Measurements from ENCODE around the gene LIPC.

- TF ChIP-seq, protein P1, sequence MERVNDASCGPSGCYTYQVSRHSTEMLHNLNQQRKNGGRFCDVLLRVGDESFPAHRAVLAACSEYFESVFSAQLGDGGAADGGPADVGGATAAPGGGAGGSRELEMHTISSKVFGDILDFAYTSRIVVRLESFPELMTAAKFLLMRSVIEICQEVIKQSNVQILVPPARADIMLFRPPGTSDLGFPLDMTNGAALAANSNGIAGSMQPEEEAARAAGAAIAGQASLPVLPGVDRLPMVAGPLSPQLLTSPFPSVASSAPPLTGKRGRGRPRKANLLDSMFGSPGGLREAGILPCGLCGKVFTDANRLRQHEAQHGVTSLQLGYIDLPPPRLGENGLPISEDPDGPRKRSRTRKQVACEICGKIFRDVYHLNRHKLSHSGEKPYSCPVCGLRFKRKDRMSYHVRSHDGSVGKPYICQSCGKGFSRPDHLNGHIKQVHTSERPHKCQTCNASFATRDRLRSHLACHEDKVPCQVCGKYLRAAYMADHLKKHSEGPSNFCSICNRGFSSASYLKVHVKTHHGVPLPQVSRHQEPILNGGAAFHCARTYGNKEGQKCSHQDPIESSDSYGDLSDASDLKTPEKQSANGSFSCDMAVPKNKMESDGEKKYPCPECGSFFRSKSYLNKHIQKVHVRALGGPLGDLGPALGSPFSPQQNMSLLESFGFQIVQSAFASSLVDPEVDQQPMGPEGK (CRISPR knock-in tag; IDR thresholded peaks at IDR 0.05; ENCODE audit: borderline replicate concordance), result no peak
- TF ChIP-seq, protein P2, sequence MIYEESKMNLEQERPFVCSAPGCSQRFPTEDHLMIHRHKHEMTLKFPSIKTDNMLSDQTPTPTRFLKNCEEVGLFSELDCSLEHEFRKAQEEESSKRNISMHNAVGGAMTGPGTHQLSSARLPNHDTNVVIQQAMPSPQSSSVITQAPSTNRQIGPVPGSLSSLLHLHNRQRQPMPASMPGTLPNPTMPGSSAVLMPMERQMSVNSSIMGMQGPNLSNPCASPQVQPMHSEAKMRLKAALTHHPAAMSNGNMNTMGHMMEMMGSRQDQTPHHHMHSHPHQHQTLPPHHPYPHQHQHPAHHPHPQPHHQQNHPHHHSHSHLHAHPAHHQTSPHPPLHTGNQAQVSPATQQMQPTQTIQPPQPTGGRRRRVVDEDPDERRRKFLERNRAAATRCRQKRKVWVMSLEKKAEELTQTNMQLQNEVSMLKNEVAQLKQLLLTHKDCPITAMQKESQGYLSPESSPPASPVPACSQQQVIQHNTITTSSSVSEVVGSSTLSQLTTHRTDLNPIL (CRISPR knock-in tag; IDR thresholded peaks at IDR 0.05; ENCODE audit: low read depth), result no peak
- TF ChIP-seq ZFP30 (CRISPR knock-in tag; IDR thresholded peaks at IDR 0.05) (no peak), RARB (CRISPR knock-in tag; IDR thresholded peaks at IDR 0.05) (no peak), ESRRG (CRISPR knock-in tag; IDR thresholded peaks at IDR 0.05) (no peak)
These were observed 21.0 kb downstream of the LIPC start for GRCh38 chr15:58452775-58453174.

All from SK-N-SH treated with all-trans-retinoic acid at 6 μM for 48 hours (cell line).